Spleen (tissue), 7 donors: ENCODE data around the gene KIFAP3.

Experiments
- CTCF ChIP-seq, 11 experiments: fragments of 200-600 bp in 7 of 11; fragments of 450-650 bp in 4 of 11; sonication (generic) in 4 of 11; IDR thresholded peaks in 8 of 11; conservative IDR thresholded peaks in 3 of 11; 1 replicate in 7 of 11; 2 replicates in 4 of 11; pipeline versions ENCODE4 v1.4.0 to v1.8.0; 2016 to 2021; ENCODE audit warnings: antibody characterized with exemption in 11 of 11, inconsistent platforms in 4 of 11, mild to moderate bottlenecking in 1 of 11
- POLR2A ChIP-seq, 3 donors: fragments of 450-650 bp; IDR thresholded peaks; one replicate each; pipeline ENCODE4 v1.5.1; 2017; ENCODE audit warnings: antibody characterized with exemption in 3 of 3, mild to moderate bottlenecking in 1 of 3
- donor health status: DM: no; HTN: no; CAD: no; lungs with moderate emphysema.
- donor health status: DM: no; HTN: no; CAD: no.
- donor health status: DM: no; HTN: no; CAD: no.

- no peak for TF ChIP-seq CTCF (IDR thresholded peaks at IDR 0.05 in 8 of 11, conservative IDR thresholded peaks at IDR 0.05 in 3 of 11)
- no peak for TF ChIP-seq POLR2A (IDR thresholded peaks at IDR 0.05)
These were observed 173.4 kb downstream of the KIFAP3 start for GRCh38 chr1:169901115-169901514.
